Upper lobe of left lung (tissue), 4 donors: ENCODE results near the gene ATP1B1.

Experiments used
- CTCF ChIP-seq, 6 experiments: fragments of 450-650 bp in 4 of 6; fragments of 200-600 bp in 2 of 6; sonication (generic) in 2 of 6; IDR thresholded peaks; one replicate each; pipeline ENCODE4 v1.5.1; 2016 to 2019; ENCODE audit warnings: antibody characterized with exemption in 6 of 6
- EP300 ChIP-seq, 4 donors: sonication (generic); formaldehyde crosslinking; IDR thresholded peaks; one replicate each; pipeline ENCODE4 v1.5.1; 2017; ENCODE audit warnings: antibody characterized with exemption in 4 of 4, control low read depth in 2 of 4
- POLR2A ChIP-seq, 4 donors: fragments of 450-650 bp; IDR thresholded peaks; one replicate each; pipeline ENCODE4 v1.5.1; 2016 to 2017; ENCODE audit warnings: antibody characterized with exemption in 4 of 4, mild to moderate bottlenecking in 2 of 4
- POLR2AphosphoS5 ChIP-seq, 2 donors: sonication (generic); formaldehyde crosslinking; IDR thresholded peaks; one replicate each; pipeline ENCODE4 v1.5.1; 2017; ENCODE audit warnings: antibody characterized with exemption in 2 of 2

- TF ChIP-seq EP300 (IDR thresholded peaks at IDR 0.05) = no peak
- TF ChIP-seq CTCF (IDR thresholded peaks at IDR 0.05) = no peak
- no peak for TF ChIP-seq POLR2AphosphoS5 (IDR thresholded peaks at IDR 0.05)
- TF ChIP-seq POLR2A (IDR thresholded peaks at IDR 0.05) = no peak
These were observed 54.5 kb downstream of the ATP1B1 start for GRCh38 chr1:169160845-169161495.
